HCT116 (cell line): ENCODE results near the gene TYRO3. TPM values are rescaled to one million over a fixed set of nuclear protein-coding genes. Genes with fewer than 3 reads are reported as not detected.

Source experiments
- ATAC-seq: fragments of 200-7000 bp; cut with Tn5 transposase; 2 replicates; pipeline ENCODE4 v1.9.1; 2020; ENCODE audit warnings: mild to moderate bottlenecking, moderate library complexity
- BruUV-seq: library from RNA; stranded (reverse); fragments of 400-500 nt; replicated peaks from 2 replicates; lab custom pipeline; 2021; lab: Mats Ljungman, UMichigan
- CTCF ChIA-PET: fragments of 300-600 bp; sonication (Branson Sonifier 250); formaldehyde crosslinking; loops from one replicate; lab custom pipeline; 2021; ENCODE audit warnings: antibody characterized with exemption; lab: Charles Lee
- POLR2A ChIA-PET: fragments of 300-600, 350-600 bp; sonication (Branson Sonifier 250); formaldehyde crosslinking; loops from one replicate; lab custom pipeline; 2021; ENCODE audit warnings: antibody characterized with exemption; lab: Charles Lee
- RAD21 ChIA-PET, 2 experiments: fragments of 300-600 bp; sonication (Branson Sonifier 250); formaldehyde crosslinking; loops; one replicate each; lab custom pipeline; 2023; ENCODE audit warnings: low total read pairs in 2 of 2; ENCODE audit not compliant: uncharacterized antibody in 2 of 2, unreplicated experiment in 2 of 2, low non-redundant PET in 1 of 2; lab: Charles Lee
- DNase-seq: peaks from one replicate; pipeline ENCODE4 v3.0.0-alpha.2; 2010; ENCODE audit warnings: low read depth, low spot score
- H2AFZ ChIP-seq: fragments of 200-600 bp; shearing (Covaris generic), sonication (generic); 2 replicates; pipeline ENCODE4 v1.6.1; 2017; ENCODE audit warnings: low read depth, mixed run types, mixed read lengths, antibody characterized with exemption, low read length; ENCODE audit not compliant: poor library complexity, severe bottlenecking
- H3K27ac ChIP-seq: 2 replicates; pipeline ENCODE4 v1.5.1; 2012; ENCODE audit warnings: low read depth, low read length
- H3K27me3 ChIP-seq: fragments of 200-600 bp; sonication (generic); 2 replicates; pipeline ENCODE4 v1.6.1; 2016; ENCODE audit warnings: mixed run types, low read length, mixed read lengths; ENCODE audit not compliant: insufficient read depth
- H3K36me3 ChIP-seq, 2 experiments: fragments of 200-500 bp in 1 of 2; fragments of 200-600 bp in 1 of 2; sonication (Bioruptor generic) in 1 of 2; sonication (generic) in 1 of 2; 2 replicates each; pipeline versions ENCODE4 v1.5.1 to v1.6.1; 2014 to 2016; ENCODE audit warnings: low read length in 2 of 2, inconsistent platforms in 1 of 2, mixed read lengths in 1 of 2, mixed run types in 1 of 2; ENCODE audit not compliant: insufficient read depth in 2 of 2, control insufficient read depth in 1 of 2
- H3K4me1 ChIP-seq, 2 experiments: fragments of 200-600 bp in 1 of 2; sonication (generic) in 1 of 2; 2 replicates each; pipeline versions ENCODE4 v1.5.1 to v1.6.1; 2012 to 2017; ENCODE audit warnings: low read length in 2 of 2, inconsistent platforms in 1 of 2, mild to moderate bottlenecking in 1 of 2, mixed read lengths in 1 of 2, mixed run types in 1 of 2, moderate library complexity in 1 of 2; ENCODE audit not compliant: insufficient read depth in 2 of 2, control insufficient read depth in 1 of 2
- H3K4me2 ChIP-seq: fragments of 200-600 bp; sonication (generic); 2 replicates; pipeline ENCODE4 v1.6.1; 2017; ENCODE audit warnings: mixed run types, low read length, mixed read lengths
- H3K4me3 ChIP-seq, 2 experiments: fragments of 200-600 bp in 1 of 2; sonication (generic) in 1 of 2; replicated peaks in 1 of 2; 2 replicates each; pipeline ENCODE4 v1.5.1; 2011 to 2016; ENCODE audit warnings: low read length in 2 of 2, control low read depth in 1 of 2, low read depth in 1 of 2, mild to moderate bottlenecking in 1 of 2, mixed read lengths in 1 of 2, mixed run types in 1 of 2
- H3K79me2 ChIP-seq: fragments of 200-600 bp; sonication (generic); 2 replicates; pipeline ENCODE4 v1.6.1; 2017; ENCODE audit warnings: mild to moderate bottlenecking, mixed run types, low read length, moderate library complexity, mixed read lengths; ENCODE audit not compliant: insufficient read depth
- H3K9ac ChIP-seq: fragments of 200-600 bp; sonication (generic); 2 replicates; pipeline ENCODE4 v1.6.1; 2016; ENCODE audit warnings: low read length, mixed read lengths
- H3K9me2 ChIP-seq: fragments of 200-600 bp; sonication (generic), shearing (Covaris generic); 2 replicates; pipeline ENCODE4 v1.6.1; 2017; ENCODE audit warnings: mixed run types, mild to moderate bottlenecking, moderate library complexity; ENCODE audit not compliant: insufficient read depth
- H3K9me3 ChIP-seq, 2 experiments: fragments of 200-500 bp in 1 of 2; fragments of 200-600 bp in 1 of 2; sonication (Bioruptor generic) in 1 of 2; sonication (generic) in 1 of 2; 2 replicates each; pipeline ENCODE4 v1.6.1; 2014 to 2017; ENCODE audit warnings: low read length in 2 of 2, mixed read lengths in 2 of 2, inconsistent platforms in 1 of 2, low read depth in 1 of 2, mild to moderate bottlenecking in 1 of 2, mixed run types in 1 of 2, moderate library complexity in 1 of 2; ENCODE audit not compliant: control insufficient read depth in 1 of 2, insufficient read depth in 1 of 2
- H4K20me1 ChIP-seq: fragments of 200-600 bp; sonication (generic), shearing (Covaris generic); 2 replicates; pipeline ENCODE4 v1.6.1; 2017; ENCODE audit warnings: mixed run types, mild to moderate bottlenecking, moderate library complexity; ENCODE audit not compliant: insufficient read depth
- CEBPB ChIP-seq: IDR thresholded peaks from 2 replicates; pipeline ENCODE4 v1.6.1; 2012; ENCODE audit warnings: low read depth
- EGR1 ChIP-seq: IDR thresholded peaks from 2 replicates; pipeline ENCODE4 v1.6.1; 2012; ENCODE audit warnings: low read depth
- EZH2 ChIP-seq: fragments of 200-600 bp; sonication (generic); IDR thresholded peaks from 2 replicates; pipeline ENCODE4 v1.6.1; 2017; ENCODE audit warnings: antibody characterized with exemption, mixed run types
- EZH2phosphoT487 ChIP-seq: fragments of 200-600 bp; IDR thresholded peaks from 2 replicates; pipeline ENCODE4 v1.6.1; 2018; ENCODE audit warnings: antibody characterized with exemption, borderline replicate concordance
- FOSL1 ChIP-seq: IDR thresholded peaks from 2 replicates; pipeline ENCODE4 v1.6.1; 2012; ENCODE audit warnings: low read depth
- MAX ChIP-seq: IDR thresholded peaks from 2 replicates; pipeline ENCODE4 v1.6.1; 2012
- POLR2A ChIP-seq: IDR thresholded peaks from 2 replicates; pipeline ENCODE4 v1.7.0; 2011; ENCODE audit warnings: borderline replicate concordance; ENCODE audit not compliant: insufficient read depth, insufficient read length; ENCODE audit errors: extremely low read depth
- POLR2AphosphoS5 ChIP-seq: IDR thresholded peaks from 2 replicates; pipeline ENCODE4 v1.6.1; 2011; ENCODE audit warnings: mild to moderate bottlenecking, low read depth, low read length, moderate library complexity
- RAD21 ChIP-seq: IDR thresholded peaks from 2 replicates; pipeline ENCODE4 v1.6.1; 2012; ENCODE audit warnings: low read depth, mild to moderate bottlenecking
- TCF7L2 ChIP-seq: IDR thresholded peaks from 2 replicates; pipeline ENCODE4 v1.7.0; 2011; ENCODE audit warnings: borderline replicate concordance, inconsistent platforms; ENCODE audit not compliant: insufficient read depth, insufficient read length; ENCODE audit errors: extremely low read depth
- ZBTB33 ChIP-seq: IDR thresholded peaks from 2 replicates; pipeline ENCODE4 v1.6.1; 2011; ENCODE audit warnings: mild to moderate bottlenecking, low read length, moderate library complexity; ENCODE audit not compliant: insufficient replicate concordance; ENCODE audit errors: extremely low read depth
- ZFX ChIP-seq: fragments of 450-650 bp; IDR thresholded peaks from 2 replicates; pipeline ENCODE4 v1.6.1; 2017
- ZNF274 ChIP-seq: fragments of 200-500 bp; sonication (Bioruptor generic); IDR thresholded peaks from 2 replicates; pipeline ENCODE4 v1.6.1; 2014; ENCODE audit warnings: mild to moderate bottlenecking, low read depth, low read length, inconsistent platforms
- intact Hi-C: fragments of 100-400 bp; cut with micrococcal nuclease; formaldehyde crosslinking; loops from 2 replicates; pipeline ENCODE4 v1.10.0; 2022
- total RNA-seq: library from RNA; stranded (reverse); gene quantifications from one replicate; pipeline ENCODE4 v1.2.1, GENCODE V29; 2021; ENCODE audit not compliant: unreplicated experiment
- TF ChIP-seq, protein P1 (sequence below), 3 experiments: fragments of 200-600 bp in 1 of 3; sonication (generic) in 1 of 3; IDR thresholded peaks in 2 of 3; conservative IDR thresholded peaks in 1 of 3; 2 replicates each; pipeline ENCODE4 v1.5.1; 2012 to 2017; ENCODE audit warnings: low read depth in 2 of 3, low read length in 2 of 3, antibody characterized with exemption in 1 of 3, borderline replicate concordance in 1 of 3, control low read depth in 1 of 3, mild to moderate bottlenecking in 1 of 3, mixed read lengths in 1 of 3, mixed run types in 1 of 3, moderate library complexity in 1 of 3; ENCODE audit not compliant: insufficient read depth in 1 of 3

Gene TYRO3
- total RNA-seq, 1 experiment from 2014 or later, result 34.6 TPM

- H3K9me2 ChIP-seq, result no peaks in the 10 kb centered on the region
- H3K27ac ChIP-seq, result no peak overlapping the region
- ChIA-PET RAD21 (no interaction called here), POLR2A (no interaction called here)
- no peaks in the 10 kb centered on the region for H3K9me3 ChIP-seq
- no TSS peak for BruUV-seq
- H3K27me3 ChIP-seq, result no peaks in the 10 kb centered on the region
- no peak overlapping the region for H2AFZ ChIP-seq
- intact Hi-C loops, result no loop called here
- H3K79me2 ChIP-seq, result no peaks in the 10 kb centered on the region
- H3K4me1 ChIP-seq, result no peaks in the 10 kb centered on the region
- H3K9ac ChIP-seq, result no peak overlapping the region
- ATAC-seq, result no peak
- TF ChIP-seq TCF7L2 (no peak), FOSL1 (no peak), EZH2 (no peak), POLR2AphosphoS5 (no peak), POLR2A (no peak), EGR1 (no peak), RAD21 (no peak), ZNF274 (no peak), ZBTB33 (no peak), MAX (no peak), CEBPB (no peak), EZH2phosphoT487 (no peak), ZFX (no peak)
- TF ChIP-seq, protein P1, sequence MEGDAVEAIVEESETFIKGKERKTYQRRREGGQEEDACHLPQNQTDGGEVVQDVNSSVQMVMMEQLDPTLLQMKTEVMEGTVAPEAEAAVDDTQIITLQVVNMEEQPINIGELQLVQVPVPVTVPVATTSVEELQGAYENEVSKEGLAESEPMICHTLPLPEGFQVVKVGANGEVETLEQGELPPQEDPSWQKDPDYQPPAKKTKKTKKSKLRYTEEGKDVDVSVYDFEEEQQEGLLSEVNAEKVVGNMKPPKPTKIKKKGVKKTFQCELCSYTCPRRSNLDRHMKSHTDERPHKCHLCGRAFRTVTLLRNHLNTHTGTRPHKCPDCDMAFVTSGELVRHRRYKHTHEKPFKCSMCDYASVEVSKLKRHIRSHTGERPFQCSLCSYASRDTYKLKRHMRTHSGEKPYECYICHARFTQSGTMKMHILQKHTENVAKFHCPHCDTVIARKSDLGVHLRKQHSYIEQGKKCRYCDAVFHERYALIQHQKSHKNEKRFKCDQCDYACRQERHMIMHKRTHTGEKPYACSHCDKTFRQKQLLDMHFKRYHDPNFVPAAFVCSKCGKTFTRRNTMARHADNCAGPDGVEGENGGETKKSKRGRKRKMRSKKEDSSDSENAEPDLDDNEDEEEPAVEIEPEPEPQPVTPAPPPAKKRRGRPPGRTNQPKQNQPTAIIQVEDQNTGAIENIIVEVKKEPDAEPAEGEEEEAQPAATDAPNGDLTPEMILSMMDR (IDR thresholded peaks at IDR 0.05 in 2 of 3, conservative IDR thresholded peaks at IDR 0.05 in 1 of 3; ENCODE audit: borderline replicate concordance in 1 of 3, insufficient read depth in 1 of 3, low read depth in 2 of 3, low read length in 2 of 3), result no peak
- TF ChIP-seq, all 23 proteins: peak for 0
- CTCF ChIA-PET, result no interaction called here
- Histone ChIP-seq H3K4me2 (no peak overlapping the region), H3K36me3 (no peaks in the 10 kb centered on the region), H3K4me3 (no peak overlapping the region), H4K20me1 (no peaks in the 10 kb centered on the region)
- no peak for DNase-seq
Observed at GRCh38 chr15:41622901-41623300, 63.9 kb downstream of the TYRO3 start.
